Measurements from ENCODE around the gene BANP. TPM values are rescaled to one million over a fixed set of nuclear protein-coding genes. Genes with fewer than 3 reads are reported as not detected.

BANP gene
- total RNA-seq, 6 experiments from 2014 or later = 15.6 to 19.0 (median 16.2) TPM

- no peaks in the 10 kb centered on the region for H3K9me3 Mint-ChIP-seq
- DNase-seq = no peak
- H3K27me3 Mint-ChIP-seq (ENCODE audit: insufficient read depth) = peaks cover 3% of the 10 kb centered on the region; the same call in 1 of the 2 replicates
- H3K4me1 Mint-ChIP-seq (ENCODE audit: low read depth) = peaks cover 4% of the 10 kb centered on the region; the same call in 1 of the 2 replicates
- H3K36me3 Mint-ChIP-seq (ENCODE audit: low read depth) = peaks cover 39% of the 10 kb centered on the region
- H3K4me3 Mint-ChIP-seq = no peak overlapping the region
- H3K27ac Mint-ChIP-seq = no peak overlapping the region
- no peak for TF ChIP-seq CTCF (IDR thresholded peaks at IDR 0.05)
These were observed 57.6 kb downstream of the BANP start for GRCh38 chr16:88008840-88009239.

- Mint-ChIP-seq H3K4me3 (no peak overlapping the region), H3K36me3 (ENCODE audit: low read depth) (peaks cover 34% of the 10 kb centered on the region), H3K4me1 (ENCODE audit: low read depth) (peaks cover 14% of the 10 kb centered on the region; the same call in 1 of the 2 replicates), H3K9me3 (no peaks in the 10 kb centered on the region), H3K27ac (no peak overlapping the region), H3K27me3 (ENCODE audit: insufficient read depth) (peaks cover 4% of the 10 kb centered on the region)
- no peak for TF ChIP-seq CTCF (IDR thresholded peaks at IDR 0.05)
- no peak for DNase-seq
These were observed 58.5 kb downstream of the BANP start for GRCh38 chr16:88009563-88010342.

- H3K27me3 Mint-ChIP-seq (ENCODE audit: insufficient read depth) = peaks cover 7% of the 10 kb centered on the region
- no peak overlapping the region for H3K4me3 Mint-ChIP-seq
- TF ChIP-seq CTCF (IDR thresholded peaks at IDR 0.05) = no peak
- H3K4me1 Mint-ChIP-seq (ENCODE audit: low read depth) = peaks cover 15% of the 10 kb centered on the region; the same call in 1 of the 2 replicates
- DNase-seq = no peak
- H3K27ac Mint-ChIP-seq = no peak overlapping the region
- H3K36me3 Mint-ChIP-seq (ENCODE audit: low read depth) = peaks cover 34% of the 10 kb centered on the region
- H3K9me3 Mint-ChIP-seq = no peaks in the 10 kb centered on the region
These were observed 59.2 kb downstream of the BANP start for GRCh38 chr16:88010343-88010967.

- Mint-ChIP-seq H3K9me3 (no peaks in the 10 kb centered on the region), H3K27me3 (ENCODE audit: insufficient read depth) (peaks cover 7% of the 10 kb centered on the region), H3K4me1 (ENCODE audit: low read depth) (peaks cover 15% of the 10 kb centered on the region; the same call in 1 of the 2 replicates), H3K4me3 (no peak overlapping the region), H3K27ac (no peak overlapping the region), H3K36me3 (ENCODE audit: low read depth) (peaks cover 34% of the 10 kb centered on the region)
- TF ChIP-seq CTCF (IDR thresholded peaks at IDR 0.05) = no peak
- no peak for DNase-seq
These were observed 59.8 kb downstream of the BANP start for GRCh38 chr16:88010968-88011483.

- Mint-ChIP-seq H3K9me3 (no peaks in the 10 kb centered on the region), H3K27me3 (ENCODE audit: insufficient read depth) (peaks cover 7% of the 10 kb centered on the region), H3K4me1 (ENCODE audit: low read depth) (peaks cover 15% of the 10 kb centered on the region; the same call in 1 of the 2 replicates), H3K4me3 (no peak overlapping the region), H3K36me3 (ENCODE audit: low read depth) (peaks cover 32% of the 10 kb centered on the region), H3K27ac (no peak overlapping the region)
- DNase-seq = no peak
- no peak for TF ChIP-seq CTCF (IDR thresholded peaks at IDR 0.05)
These were observed 61.1 kb downstream of the BANP start for GRCh38 chr16:88012360-88012759.
